GM21723 (cell line): ENCODE data around the gene SLC1A3.

Source experiments
- ATAC-seq: cut with Tn5 transposase; IDR thresholded peaks from one replicate; pipeline ENCODE4 v1.9.1; 2021; ENCODE audit warnings: mild to moderate bottlenecking, moderate library complexity; ENCODE audit not compliant: unreplicated experiment

SLC1A3 gene

DNA sequence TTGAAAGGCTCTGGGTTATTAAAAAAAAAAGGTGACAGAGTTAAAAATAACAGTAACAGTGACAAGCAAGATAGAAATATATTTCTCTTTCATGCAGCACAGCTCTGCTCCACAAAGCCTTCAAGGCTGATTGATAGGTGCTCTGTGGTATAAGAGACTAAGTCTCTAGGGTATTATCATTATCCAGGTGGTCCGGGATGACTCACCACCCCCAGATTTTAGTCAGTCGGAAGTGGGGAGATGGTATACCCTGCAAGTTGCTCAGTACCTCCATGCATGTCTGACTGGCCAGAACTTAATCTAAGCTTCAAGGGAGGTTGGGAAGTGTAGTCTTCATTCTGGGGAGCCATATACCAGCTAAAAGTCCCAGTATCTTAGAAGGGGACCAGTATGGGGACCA is 76.1 kb downstream of the SLC1A3 start:
- no peak for ATAC-seq

DNA sequence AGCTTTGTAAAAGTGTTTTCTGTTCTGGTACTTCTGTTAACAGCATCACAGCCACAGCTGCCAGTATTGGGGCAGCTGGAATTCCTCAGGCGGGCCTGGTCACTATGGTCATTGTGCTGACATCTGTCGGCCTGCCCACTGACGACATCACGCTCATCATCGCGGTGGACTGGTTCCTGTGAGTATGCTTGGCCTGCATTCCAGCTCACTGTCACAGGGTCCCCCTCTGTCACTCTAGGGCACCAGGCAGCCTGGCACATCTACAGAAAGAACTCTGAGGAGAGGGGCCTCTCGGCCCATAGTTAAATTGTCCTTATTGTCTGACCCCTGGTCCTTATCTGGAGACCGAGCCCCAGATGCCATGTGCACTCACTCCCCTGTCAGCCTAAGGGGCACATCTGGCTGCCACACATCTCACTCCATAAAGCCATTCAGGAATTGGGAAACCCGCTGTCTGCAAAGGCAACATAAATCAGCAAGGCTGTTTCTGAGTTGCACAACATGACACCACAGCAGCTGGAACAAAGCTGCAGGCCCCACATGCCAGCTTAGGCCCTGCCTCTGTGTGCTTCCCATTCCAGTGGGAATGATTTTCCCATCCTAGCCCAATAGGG is 77.5 kb downstream of the SLC1A3 start:
- ATAC-seq: no peak

DNA sequence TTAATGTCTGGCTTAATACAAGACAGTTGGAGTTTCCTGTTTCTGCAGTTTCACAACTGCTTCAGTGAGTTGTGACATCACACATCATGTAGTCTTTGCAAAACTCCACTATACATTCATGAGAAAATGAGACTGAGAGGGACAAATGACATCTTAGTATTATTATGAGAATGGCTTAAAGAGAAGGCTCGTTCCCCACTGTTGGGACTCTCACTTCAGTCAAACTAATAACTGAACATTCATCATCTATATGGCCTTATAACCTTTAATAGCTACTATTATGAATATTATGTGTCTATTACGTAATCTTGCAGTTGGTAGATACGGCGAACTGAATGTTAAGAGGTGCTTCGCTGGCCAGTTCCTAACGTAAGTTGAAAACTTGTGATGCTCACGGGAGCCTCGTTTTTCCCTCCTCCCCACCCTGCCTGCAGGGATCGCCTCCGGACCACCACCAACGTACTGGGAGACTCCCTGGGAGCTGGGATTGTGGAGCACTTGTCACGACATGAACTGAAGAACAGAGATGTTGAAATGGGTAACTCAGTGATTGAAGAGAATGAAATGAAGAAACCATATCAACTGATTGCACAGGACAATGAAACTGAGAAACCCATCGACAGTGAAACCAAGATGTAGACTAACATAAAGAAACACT is 79.4 kb downstream of the SLC1A3 start:
- no peak for ATAC-seq

DNA sequence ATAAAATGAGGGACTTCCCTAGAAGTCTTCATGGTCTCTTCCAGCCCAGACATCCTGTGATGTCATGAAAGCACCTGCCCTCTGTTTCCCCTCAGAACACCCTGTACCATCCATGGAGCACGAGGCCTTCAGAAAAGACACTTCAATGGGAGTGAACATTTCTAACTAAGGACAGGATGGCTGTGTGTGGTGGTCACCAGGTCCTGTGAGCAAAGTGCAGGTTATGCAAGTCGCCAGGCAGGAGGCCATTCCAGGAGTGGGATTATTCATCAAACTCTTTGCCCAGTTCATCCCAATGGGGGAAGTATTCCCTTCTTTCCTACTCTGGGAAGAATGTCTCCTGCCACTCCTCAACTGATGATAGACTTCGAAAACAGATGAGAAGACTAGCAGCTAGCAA is 80.5 kb downstream of the SLC1A3 start:
- ATAC-seq: no peak

DNA sequence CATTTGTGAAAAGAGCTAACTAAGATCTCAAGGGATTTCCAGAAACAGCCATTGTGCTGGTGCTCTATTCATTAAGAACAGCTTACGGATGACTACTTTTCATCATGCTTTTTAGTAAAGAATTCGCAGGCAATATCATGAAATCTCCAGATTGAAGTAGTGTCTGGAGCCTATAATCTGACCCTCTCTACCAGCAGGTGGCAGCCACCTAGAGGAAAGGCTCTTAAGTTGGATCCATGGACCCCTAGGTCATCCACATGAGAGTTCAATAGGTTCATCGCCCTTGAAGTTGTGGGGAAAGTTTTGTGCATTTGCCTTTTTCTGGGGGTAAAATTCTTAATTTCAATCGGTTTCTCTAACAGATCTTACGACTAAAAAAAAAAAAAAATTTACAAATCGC is 82.3 kb downstream of the SLC1A3 start:
- no peak for ATAC-seq

DNA sequence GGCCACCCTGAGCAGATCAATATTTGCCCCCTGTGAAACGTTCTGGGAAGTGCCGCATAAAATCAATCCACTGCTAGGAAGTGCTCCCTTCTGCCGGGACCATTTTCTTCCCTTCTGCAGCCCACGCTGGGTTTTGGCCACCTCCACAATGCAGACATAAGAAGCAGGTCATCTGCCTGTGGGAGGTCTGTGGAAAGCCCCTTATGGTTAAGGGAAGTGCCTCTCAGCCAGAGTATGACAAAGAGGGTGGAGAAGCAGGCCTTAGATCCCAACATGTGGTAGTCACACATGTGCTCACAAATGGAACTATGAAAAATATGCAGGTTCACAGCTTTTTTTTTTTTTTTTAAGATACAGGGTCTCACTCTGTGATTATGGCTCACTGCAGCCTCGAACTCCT is 82.8 kb downstream of the SLC1A3 start:
- peak; percentile 22 for ATAC-seq

DNA sequence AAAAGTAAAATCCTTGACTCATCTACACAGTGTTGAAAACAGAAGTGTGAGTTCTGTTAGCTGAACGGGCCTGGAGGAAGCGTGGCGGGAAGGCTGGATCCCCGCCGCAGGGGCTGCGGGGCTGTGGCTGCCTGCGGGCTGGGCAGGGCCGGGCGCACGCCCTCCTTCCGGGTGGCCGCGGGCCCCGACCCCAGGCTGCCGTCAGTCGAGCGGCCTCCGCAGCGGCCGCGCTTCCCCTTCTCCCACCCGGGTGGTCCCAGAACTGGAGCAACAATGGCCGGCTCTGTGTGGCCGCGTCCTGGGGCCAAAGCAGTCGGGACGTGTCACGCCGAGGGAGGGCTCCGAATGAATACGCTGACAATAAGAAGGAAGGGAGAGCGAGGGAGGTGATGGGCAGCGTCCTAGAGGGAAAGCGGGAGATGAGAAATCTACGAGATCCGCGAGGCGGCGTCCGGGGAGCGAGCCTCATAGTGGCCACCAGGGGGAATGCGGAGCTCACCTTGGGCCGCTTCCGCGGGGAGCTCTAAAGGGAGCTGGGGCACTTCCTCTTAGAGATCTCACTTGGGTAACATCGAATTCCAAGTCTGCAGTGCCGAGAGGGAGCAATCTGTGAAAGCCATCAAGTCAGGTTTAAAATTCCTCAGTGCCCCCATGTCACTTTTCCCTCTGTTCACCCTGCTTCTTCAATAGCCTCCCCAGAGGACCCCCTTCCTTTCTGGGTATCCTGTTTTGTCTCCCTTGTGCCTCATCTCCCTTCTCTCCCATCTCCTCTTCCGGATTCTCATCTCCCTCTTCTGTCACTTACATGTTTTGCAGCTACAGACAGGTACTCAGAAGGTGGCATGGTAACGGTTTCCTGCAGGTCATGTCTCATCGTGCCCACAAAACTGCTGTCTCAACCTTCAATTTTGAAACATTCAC is 83.9 kb downstream of the SLC1A3 start:
- ATAC-seq: peak; percentile 79

DNA sequence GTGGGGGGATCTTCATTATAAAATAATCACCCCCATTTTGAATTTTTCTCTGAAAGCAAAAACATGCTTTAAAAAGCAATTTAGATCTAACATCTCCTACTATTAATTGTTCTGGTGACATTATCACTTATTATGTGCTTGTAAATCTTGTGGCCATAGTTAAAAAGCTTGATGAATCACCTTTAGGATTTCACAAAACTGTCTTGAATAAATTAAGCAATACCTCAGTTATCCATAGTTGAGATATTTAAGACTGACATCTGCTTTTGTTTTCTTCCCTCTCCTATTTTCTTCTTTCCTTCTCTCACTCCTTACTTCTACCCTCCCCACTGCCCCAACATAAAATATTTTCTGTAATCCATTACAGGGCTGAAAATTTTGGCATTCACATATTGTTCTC is 84.8 kb downstream of the SLC1A3 start:
- no peak for ATAC-seq

DNA sequence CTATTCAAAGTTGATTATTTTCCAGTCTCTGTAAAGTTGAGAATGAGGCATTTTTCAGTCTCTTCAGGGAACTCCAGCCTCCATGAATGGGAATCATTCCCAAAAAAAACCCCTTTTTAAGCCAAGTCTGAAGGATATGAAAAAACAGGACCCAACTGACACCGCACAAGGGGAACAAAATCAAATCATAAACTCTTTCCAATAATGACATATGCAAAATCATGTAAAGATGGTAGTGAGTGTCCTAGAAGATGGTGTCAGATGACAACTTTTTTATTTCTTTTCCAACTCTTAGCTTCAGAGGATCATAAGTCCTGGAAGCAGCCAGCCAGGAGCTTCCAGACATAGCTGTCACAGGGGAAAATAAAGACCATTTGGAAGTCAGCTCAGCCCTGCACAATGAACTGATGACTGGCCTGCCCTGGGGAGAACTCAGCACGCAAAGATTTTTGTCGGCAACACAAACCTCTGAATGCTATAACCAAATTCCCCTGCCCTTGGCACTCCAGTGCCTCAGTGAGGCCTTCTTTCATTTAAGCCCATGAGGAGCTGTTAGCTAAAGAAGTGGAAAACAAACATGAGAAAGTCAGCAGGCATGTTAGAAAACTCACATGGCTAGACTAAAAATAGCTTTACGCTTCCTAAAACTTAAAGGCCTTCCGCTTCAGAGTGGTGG is 85.4 kb downstream of the SLC1A3 start:
- no peak for ATAC-seq

DNA sequence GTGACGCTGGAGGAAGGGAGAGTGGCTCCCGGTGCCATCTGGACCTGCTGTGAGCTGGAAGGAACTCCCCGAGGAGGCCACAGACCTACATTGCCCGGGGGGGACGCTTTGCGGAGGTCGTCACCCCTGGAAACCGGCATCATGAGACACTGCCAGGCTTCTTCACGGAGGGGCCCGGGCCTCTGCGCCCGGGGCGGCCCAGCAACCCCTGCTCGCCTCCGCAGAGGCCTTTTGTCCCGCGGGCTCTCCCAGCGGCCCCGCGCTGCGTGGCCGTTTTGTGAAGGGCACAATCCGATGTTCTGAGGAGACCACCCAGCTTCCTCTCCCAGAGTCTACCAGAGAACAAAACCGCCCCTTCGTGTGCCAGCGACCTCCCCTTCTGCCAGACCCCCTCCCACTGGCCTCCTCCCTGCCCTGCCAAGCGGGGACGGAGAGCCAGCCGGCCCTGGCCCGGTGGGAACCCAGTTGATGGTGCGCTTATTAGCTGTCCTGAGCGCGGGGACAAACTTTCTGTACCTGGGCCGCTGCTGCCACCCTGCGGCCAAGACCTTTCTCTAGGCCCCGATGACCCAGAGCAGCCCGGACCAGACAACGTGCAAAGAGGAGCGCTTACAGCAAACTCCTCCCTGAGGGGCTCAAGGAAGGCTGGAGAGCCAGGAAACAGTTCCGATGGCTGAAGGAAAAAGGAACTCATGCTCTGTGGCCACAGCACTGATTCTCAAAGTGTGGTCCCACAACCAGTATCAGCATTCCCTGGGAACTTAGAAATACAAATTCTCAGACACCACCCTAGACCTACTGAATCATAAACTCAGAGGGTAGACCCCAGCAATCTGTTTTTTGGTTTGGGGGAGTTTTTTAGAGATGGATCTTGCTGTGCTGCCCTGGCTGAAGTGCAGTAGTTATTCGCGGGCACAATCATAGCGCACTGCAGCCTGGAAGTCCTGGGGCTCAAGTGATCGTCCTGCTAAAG is 86.7 kb downstream of the SLC1A3 start:
- ATAC-seq: peak; percentile 62

DNA sequence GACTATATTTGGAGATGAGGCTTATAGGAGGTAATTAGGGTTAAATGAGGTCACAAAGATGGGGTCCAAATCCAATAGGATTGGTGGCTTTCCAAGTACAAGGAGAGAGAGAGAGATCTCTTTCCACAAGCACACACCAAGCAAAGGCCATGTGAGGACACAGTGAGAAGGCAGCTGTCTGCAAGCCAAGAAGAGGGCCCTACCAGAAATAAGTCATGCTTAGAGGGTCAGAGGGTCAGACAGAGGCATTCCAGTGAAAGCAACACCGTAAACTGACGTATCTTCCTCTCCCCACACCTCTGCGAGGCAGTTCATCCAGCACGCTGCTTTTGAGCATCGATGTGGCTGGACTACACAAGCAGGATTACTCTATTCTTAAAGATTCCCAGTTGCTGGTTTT is 87.9 kb downstream of the SLC1A3 start:
- no peak for ATAC-seq

DNA sequence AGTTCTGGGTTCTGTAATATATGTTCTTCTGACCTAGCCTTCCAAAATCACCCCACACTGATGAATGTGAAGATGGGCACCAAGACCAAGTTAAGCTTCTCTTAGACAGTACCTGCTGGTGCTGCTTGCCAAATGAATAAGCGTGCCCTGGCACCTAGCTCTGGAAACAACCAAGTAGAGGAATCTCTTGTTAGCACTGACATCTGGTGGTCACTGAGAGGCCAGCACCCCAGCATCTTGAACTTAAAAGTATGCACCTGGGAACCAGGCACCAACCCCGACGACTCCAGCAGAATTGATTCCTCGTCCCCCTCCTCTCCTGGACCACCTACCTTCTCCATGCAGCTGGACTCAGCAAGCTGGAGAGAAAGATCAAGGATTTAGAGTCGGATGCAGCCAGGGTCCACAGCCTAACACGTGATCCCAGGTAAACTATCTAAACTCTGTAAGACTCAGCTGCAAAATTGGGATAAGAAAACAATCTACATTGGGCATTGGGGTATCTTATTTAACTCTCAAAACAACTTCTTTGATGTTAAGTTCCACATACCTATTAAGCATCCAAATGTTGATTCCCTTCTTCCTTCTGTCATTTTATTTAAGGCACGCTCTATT is 89.8 kb downstream of the SLC1A3 start:
- peak; percentile 47 for ATAC-seq

DNA sequence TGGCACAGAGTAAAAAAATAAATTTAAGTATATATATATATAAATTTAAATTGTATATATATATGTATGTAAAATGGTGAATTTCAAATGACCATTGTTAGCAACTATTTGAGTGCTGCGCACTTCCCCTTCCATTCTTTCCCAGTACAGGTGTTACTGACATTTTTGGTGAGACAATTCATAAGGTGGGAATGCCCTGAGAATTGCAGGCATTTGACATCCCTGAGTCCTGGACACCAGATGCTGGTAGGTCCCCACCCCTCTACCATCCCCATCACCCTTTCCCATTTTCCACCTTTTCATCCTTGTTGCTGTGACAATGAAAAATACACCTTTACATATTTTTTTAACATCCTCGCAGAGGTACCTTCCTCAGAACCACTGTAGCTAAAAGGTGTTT is 91.6 kb downstream of the SLC1A3 start:
- no peak for ATAC-seq

DNA sequence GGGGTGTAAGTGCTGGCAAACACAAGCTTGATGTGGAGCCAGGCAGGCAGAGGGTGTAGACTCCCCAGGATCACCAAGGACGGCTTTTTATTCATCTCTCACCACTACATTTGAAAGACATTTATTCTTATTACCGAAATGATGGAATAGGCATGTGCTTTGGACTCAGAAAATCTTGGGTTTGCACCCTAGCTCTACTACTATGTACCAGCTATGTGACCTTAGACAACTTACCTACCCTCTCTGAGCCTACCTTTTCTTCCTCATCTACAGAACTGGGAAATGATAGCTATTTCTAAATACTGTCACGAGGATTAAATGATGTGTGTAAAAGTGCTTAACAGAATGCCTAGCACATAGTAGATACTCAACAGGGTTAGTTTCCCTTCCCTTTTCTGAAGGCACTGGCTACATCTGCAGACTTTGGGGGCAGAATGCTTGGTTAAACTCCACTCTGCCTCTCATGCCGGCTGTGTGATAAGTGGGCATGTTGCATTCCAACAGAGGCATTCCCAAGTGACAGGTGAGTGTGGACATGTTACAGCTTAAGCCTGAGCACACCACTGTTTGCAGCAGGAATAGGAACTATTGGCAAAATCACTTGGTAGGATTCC is 94.8 kb downstream of the SLC1A3 start:
- ATAC-seq: peak; percentile 98

DNA sequence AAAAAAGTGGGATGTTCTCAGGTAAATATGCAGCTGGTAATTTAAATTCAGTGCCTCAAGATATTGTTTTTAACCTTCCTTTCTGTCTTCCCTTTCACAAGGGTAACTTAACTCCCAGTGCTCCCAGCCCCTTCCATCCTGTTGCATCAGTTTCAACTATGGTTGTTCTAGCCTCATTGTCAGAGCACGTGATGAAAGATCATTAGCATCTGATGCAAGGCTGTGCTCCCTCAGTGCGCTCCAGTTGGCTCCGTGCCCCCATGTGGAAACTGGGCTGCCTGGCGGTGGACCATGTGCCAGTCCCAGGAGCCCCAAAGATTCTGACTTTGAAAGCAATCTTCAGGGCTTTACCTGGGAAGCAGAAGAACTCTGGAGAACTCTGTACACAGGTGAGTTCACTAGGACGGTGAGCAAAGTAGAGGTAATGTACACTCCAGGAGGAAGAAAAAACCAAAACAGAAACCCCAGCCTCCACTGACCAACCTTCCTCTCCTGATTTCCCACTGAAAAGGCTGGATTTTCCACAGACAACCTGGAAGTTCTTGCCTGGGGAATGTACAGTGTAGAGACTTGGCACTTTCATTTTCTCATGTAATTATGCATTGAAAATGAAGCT is 96.9 kb downstream of the SLC1A3 start:
- ATAC-seq: no peak

DNA sequence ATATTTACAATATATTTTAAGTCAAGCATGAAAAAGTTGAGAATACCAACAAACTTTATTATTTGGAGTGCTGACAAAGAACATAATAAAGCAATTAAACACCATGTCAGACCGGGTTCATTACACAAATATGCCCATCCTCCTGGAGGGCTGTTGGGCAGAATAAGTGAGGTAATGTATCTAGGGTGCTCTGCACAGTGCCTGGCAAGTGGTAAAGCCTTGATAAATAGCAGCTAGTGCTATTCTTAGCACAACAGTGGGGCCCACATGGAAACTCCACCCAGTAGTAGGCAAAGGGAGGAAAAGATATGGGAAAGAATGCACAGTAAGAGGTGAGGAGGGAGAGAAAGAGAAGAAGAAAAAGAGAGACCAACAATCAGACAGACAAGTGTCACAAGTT is 97.7 kb downstream of the SLC1A3 start:
- ATAC-seq: no peak

DNA sequence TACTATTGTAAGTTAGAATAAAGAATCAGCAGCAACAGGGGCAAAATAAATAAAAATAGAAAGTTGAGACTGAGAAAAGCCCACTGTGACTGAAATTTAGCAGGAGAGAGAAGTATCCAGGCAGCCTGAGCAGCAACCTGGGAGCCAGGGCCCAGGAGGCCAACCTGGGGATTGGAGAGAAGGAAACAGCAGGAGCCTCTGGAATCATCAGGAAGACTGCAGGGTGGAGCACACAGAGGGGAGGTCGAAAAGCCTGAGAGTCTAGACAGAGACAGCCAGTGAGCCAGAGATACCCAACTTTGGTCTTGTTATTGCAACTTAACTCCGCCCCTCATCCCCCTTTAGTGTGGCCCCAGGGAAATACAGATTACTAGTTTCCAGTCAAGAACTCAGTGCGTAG is 98.6 kb downstream of the SLC1A3 start:
- no peak for ATAC-seq

DNA sequence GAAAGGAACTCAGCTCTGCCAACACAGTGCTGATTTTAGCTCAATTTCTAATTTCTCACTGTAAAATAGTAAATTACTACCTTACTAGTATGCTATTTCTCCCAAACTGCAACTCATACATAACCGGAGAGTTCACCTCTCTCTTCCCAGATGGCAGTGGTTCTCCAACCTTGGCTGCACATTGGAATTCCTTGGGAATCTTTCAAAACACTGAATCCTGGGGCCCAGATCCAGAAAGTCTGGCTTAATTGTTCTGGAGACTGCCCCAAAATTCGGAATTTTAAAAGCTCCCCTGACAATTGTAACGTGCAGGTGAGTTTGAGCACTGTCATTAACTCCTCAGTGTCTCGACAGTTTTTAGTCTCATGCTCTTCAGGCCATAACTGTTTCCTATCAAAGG is 100.3 kb downstream of the SLC1A3 start:
- no peak for ATAC-seq

DNA sequence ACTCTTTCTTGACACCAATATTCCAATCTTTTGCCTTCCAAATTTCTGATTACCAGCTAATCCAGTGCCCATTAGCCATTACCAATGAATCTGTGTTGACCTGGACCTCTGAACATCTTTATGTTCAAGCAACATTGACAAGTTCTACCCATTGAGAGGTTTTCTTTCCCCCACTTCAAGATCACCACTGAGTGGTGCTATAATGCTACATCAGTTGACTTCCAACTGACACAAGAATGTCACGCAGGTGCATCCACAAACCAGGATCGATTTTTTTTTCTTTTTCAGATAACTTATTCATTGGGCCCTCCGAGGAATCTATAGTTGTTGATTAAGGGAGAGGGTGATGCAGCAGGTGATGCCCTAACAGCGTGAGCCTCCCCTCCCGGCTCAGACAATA is 102.6 kb downstream of the SLC1A3 start:
- no peak for ATAC-seq
